G401.6 (cell line): Measurements from ENCODE around the gene NXNL1.

Experiments used
- FAIRE-seq: peaks from 2 replicates; lab custom pipeline; 2012; peaks lifted over from hg19 to GRCh38; lab: Jason Lieb, UNC

NXNL1 gene

DNA sequence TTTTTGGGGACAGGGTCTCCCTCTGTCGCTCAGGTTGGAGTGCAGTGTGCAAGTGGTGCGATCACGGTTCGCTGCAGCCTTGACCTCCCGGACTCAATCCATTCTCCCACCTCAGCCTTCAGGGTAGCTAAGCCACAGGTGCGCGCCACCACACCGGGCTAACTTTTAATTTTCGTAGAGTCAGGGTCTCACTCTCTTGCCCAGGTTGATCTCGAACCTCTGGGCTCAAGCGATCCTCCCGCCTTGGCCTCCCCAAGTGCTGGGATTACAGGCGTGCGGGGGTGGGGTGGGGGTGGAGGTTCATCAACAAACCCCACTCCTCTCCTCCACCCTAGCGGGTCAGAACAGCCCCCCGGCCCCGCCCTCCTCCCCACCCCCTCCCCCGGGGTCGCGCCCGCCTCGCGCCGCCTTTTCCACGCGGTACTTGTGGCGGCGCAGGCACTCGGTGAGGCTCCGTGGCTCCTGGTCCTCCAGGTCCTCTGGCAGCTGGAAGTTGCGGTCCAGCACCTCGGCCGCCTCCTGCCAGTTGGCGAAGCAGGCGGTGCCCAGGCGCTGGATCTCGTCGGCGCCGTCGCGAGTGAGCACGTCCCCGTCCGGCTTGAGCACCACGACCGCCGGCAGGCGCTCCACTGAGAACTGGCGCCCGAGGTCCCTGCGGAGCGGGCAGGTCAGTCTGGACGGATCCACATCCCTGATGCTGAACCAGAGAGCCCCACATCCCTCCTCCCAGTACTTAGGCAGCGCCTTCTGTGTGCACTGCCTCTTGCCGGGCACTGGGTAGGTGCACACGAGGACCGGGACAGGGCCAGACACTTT lies 5.2 kb downstream of the NXNL1 start:
- FAIRE-seq = no peak

DNA sequence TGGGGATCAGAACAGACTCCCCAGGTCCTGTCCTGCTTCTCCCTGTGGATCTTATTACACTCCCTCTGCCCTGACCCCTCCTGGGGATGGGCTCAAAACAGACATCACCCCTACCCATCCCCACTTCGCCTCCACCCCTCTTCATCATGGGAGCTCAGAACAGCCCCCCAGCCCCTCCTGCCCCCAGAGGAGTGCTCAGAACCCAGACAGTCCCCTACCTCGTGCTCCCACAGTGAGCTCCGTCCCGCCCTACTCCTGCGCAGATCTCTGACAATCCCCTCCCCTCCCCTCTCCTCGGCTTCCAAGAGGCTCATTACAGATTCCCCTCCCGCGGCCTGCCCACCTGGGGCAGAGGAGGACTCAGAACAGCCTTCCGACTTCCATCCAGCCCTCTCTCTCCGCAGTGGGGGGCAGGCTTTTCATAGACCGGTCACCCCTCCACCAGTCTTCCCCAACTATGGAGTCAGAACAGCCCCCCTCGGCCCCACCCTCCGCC lies 6.1 kb downstream of the NXNL1 start:
- FAIRE-seq = no peak

DNA sequence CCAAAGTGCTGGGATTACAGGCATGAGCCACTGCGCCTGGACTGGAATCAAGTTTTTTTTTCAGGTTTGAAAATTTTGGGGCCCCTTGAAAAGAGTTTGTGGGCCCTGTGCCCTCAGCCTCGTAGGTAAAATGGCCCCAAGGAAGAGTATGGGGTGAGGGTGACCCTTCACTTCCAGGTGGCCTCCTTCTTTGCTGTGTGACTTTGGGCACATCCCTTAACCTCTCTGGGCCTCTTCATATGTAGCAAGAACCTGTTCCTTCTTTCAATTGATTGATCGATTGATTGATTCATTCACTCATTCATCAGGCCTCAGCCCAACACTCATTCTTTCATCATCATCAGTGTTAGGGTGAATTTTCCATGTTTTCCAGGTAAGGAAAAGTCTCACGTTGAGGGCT lies 8.9 kb downstream of the NXNL1 start:
- FAIRE-seq = no peak

GRCh38 chr19:17450264-17451075 lies 10.3 kb downstream of the NXNL1 start:
- FAIRE-seq = no peak

GRCh38 chr19:17448131-17448967 lies 12.4 kb downstream of the NXNL1 start, which contains the start of gene TMEM221:
Gene TMEM221 (minus strand): TSS chr19:17448668. CDS start chr19:17448462, 206 bp downstream.
- no peak for FAIRE-seq

GRCh38 chr19:17447704-17448130 lies 13.0 kb downstream of the NXNL1 start:
- FAIRE-seq = no peak

GRCh38 chr19:17445526-17446165 lies 15.1 kb downstream of the NXNL1 start:
- FAIRE-seq = no peak

GRCh38 chr19:17441241-17442021 lies 19.3 kb downstream of the NXNL1 start:
- FAIRE-seq = peak; percentile 15

GRCh38 chr19:17436874-17437267 lies 23.9 kb downstream of the NXNL1 start:
- no peak for FAIRE-seq

DNA sequence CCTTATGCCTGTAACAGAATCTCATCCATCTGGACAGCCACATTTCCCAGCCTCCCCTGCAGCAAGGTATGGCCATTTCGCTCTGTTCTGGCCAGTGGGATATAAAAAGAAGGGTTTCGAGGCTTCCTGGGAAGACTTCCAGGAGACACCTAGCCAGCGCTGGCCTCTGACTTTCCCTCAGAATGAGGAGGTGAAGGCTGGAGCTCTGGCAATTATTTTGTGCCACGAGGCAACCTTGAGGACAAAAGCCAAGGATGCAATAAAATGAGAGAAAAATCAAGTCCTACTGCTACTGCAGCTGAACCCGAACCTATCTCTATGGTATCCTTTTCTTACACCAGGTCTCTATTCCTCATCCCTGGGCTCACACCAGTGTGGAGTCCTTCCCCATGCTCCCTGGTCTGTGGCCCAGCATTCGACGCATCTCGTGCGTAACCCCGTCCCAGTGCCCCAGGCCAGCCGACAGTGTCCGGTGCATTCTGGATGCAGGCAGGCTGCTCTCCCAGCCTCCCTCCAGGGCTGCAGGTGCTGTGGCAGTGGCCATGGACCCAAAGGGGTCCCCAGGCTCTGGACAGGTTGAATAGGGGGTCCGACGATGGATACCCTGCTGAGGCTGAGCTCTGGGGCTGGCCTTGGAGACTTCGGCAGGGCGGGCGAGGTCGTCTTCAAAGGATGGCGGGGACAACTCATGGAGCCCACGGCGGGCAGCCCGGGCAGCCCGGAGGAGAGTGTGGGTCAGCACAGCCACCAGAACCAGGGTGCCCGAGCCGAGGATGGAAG lies 24.4 kb downstream of the NXNL1 start:
- FAIRE-seq = no peak

DNA sequence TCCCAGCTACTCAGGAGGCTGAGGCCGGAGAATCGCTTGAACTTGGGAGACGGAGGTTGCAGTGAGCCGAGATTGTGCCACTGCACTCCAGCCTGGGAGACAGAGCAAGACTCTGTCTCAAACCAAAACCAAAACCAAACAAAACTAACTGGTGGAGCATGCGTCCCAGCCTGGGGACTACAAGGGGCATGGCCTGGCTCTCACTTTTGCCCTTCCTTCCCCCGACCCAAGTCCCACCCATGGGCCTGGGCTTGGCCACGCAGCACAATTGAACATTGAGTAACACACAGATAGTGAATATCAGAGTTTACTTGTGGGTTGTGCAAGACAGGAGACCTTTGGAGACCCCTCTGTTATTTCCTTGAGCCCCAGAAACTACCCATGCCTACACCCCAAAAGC lies 25.5 kb downstream of the NXNL1 start:
- no peak for FAIRE-seq

DNA sequence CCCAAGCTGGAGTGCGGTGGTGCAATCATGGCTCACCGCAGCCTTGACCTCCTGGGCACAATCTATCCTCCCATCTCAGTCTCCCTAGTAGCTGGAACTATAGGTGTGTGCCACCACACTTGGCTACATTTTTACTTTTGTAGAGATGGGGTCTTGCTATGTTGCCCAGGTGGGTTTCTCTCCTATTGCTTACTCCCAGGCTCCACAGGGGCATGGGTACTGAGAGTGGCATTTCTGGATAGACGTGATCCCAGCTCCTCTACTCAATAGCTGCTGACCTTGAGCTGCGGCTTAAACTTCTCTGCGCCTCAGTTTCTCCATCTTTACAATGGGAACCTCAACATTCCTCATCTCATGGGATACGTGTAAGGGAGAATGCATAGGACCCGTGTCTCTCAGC lies 29.3 kb downstream of the NXNL1 start:
- FAIRE-seq = no peak

DNA sequence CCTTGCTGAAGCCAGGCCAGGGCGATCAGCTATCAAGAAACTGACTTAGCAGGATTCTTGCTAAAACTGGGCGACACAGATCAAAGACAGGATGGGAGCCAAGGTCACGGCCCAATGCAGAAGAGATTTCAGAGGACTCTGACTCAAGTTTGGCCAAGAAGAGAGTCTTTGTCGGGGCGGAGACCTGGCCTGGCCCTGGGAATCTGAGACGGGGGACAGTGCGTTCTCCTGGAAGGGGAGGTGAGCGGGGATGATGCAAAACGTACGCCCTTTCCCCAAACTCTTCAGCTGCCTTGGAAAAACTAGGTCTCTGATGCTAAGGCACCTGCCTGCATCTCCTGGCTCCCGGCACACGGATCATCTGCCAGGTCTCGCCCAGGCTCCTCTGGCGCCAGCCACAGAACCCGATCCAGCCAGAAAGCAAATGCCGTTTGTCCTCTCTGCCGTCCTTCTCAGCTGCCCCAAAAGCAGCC lies 31.0 kb downstream of the NXNL1 start:
- FAIRE-seq = no peak

DNA sequence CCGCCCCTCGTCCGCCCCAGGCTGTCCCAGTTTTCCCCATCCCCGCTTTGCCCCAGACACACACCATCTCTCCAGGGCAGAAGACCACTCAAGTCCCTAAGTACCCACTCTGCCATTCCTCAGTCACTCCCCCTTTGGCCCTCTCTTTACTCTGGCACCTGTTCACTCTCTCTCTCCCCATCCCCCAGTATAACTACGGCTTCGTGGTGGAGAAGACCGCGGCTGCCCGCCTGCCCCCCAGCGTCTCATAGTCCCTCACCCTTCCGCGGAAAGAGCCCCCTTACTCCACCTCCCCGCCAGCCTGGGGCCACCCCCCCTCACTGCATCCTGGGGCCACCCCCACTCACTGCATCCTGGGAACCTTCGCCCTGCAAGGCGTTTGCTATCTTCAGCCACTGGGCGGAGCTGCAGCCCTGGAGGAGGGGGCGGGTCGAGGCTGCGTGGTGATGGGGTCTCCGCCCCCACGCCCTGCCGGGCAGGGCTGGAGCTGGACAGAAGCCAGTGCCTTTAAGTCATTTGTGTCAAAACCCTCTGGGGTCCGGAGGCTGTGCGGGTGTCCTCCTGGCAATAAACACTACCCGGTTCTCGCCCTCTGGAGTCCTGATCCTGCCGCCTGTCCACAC lies 35.9 kb downstream of the NXNL1 start:
- peak; percentile 11 for FAIRE-seq

DNA sequence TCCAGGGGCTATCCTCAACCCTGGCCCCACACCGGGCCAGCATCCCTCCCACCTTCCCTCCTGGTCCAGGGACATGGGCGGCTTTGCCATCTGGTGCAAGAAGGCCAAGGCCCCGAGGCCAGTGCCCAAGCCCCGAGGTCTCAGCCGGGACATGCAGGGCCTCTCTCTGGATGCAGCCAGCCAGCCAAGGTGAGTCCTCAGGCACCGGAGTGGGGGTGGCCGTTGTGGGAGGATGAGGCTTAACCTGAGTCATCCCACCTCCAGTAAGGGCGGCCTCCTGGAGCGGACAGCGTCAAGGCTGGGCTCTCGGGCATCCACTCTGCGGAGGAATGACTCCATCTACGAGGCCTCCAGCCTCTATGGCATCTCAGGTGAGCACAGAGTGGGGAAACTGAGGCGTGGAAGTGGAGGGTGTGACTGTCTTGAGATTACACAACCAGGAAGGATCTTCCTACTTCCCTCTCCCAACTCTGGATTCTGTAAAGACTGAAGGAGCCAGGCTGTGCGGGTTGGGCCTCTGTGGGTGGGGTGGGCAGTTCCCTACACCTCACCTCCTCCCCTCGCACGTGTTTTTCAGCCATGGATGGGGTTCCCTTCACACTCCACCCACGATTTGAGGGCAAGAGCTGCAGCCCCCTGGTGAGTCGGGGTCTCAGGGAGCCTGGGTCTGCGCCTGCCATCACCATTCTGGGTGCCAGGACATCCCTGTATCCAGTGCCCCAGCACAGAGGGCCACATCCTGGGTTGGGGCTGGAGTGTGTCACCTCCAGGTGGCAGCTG lies 37.1 kb downstream of the NXNL1 start:
- FAIRE-seq = no peak

DNA sequence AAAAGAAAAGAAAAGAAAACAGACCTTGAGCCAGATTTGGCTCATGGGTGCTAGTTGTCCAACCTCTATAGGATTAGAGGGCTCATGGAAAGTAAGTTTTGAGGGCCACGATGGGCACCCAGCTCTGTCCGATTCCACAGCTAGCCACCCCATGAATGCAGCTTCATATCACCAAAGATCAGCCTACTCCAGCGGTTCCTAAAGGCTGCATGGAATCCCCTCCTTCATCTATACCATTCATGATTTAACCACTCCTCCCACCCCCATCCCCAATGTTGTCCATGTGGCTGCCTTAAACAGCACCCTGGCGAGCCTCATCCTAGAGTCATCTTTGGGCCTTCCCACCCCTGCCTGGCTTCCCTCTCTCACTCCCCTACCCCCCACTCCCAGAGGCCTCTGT lies 38.8 kb downstream of the NXNL1 start:
- FAIRE-seq = no peak

DNA sequence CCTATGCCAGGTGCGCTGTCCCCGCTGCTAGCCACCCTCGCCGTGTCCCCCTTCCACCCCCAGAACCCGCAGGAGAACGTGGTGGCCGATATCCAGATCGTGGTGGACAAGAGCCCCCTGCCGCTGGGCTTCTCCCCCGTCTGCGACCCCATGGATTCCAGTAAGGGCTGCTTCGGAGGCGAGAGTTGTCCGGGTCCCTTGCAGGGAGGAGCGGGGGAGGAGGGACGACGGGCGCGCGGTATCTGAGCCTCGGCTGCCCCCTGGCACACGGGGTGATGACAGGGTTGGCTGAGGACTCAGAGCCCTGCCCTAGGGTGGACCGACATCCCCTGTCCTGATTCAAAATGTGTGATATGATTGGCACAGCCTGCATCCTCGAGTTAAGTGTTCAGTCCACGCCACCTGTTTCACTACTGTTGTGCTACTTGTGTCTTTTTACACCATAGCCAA lies 40.2 kb downstream of the NXNL1 start:
- no peak for FAIRE-seq

DNA sequence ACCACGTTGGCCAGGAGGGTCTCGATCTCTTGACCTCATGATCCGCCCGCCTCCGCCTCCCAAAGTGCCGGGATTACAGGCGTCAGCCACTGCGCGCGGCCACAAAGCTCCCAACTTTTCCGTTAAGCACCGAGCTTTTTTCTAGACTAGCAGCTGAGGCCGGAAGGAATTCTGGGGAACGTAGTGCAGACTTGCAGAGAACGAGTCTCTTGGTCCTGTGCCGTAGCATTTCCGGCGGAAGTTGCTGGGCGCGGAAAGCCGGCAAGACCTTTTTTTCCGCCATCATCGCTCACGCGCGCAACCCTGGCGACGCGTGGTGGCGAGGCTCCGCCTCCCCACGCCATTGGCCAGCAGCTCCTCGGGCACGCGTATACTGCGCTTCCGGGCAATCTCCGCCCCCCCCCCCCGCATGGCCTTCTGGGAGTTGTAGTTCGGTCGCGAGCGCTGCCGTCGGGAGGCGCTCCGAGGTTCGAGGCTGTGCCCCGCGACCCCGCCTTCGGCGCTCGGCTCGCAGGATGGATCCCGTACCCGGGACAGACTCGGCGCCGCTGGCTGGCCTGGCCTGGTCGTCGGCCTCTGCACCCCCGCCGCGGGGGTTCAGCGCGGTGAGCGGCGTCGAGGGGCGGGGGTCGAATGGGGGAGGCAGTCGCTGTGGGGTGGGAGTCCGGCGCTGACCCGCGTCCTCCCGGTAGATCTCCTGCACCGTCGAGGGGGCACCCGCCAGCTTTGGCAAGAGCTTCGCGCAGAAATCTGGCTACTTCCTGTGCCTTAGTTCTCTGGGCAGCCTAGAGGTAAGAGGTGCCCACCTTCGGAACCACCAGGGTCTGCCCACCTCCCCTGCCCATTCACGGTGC lies 40.9 kb downstream of the NXNL1 start, which contains the start of gene MVB12A:
Gene MVB12A, plus strand, starts transcription at position 427 of the 854 bp plus-strand sequence. Its CDS starts 89 bp downstream, at position 516.
- FAIRE-seq = peak; percentile 99
